ENCODE results near the gene NAV2. TPM values are rescaled to one million over a fixed set of nuclear protein-coding genes. Genes with fewer than 3 reads are reported as not detected.

The NAV2 gene
- total RNA-seq, 1 experiment from 2014 or later, result 46.3 TPM

DNA sequence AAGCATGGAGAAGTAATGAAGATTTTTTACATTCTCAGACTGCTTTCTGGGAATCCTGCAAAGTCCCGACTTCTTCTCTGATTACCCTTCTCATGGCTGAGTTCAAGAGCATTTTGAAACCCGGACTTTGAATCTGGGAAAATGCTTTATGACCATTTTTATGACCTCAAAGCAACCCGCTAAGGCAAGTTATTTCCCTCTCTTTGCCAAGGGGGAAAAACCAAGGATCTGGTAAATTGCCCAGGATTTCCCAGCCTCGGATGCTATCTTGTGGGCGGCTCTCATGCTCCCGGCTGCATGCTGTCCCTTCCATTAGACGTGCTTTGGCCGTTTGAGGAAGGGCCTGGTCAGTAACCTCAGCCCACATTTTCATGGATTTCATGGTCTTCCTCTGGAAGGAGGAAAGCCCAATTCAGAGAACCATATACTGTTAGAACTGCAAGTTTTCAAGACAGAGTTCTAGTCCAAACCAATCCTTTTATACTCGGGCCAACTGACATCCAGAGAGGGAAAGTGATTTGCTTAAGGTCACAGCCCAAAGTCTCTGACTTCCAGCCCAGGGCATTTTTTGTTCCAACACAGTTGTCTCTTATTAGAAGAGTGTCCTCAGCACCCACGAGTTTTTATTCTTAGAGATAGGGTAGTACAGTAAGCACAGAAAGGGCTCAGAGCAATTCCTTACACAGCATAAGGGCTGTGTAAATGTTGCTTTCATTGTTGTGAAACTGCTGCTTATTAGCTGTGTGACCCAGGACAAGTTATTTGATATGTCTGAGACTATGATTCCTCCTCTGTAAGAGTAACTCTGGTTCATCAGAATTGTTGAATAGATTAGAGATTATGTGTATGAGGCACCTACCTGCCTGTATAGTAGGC is 77.4 kb downstream of the NAV2 start:
- no peak overlapping the region for H3K23ac ChIP-seq (ENCODE audit: insufficient read length, low read depth, low read length)
- H2AK5ac ChIP-seq (ENCODE audit: insufficient read length, low read length), result no peak overlapping the region
- H3K27me3 Mint-ChIP-seq (ENCODE audit: low read depth), result no peaks in the 10 kb centered on the region
- no peak for DNase-seq
- no peak overlapping the region for H3K4me2 ChIP-seq (ENCODE audit: insufficient read depth, insufficient read length, low read length)
- no peaks in the 10 kb centered on the region for H3K9me3 Mint-ChIP-seq
- no peak overlapping the region for H4K91ac ChIP-seq (ENCODE audit: insufficient read length, low read depth, low read length)
- no peak overlapping the region for H3K9ac ChIP-seq (ENCODE audit: extremely low read depth, insufficient read length, low read length)
- peaks cover 7% of the 10 kb centered on the region; the same call in 1 of the 2 replicates for H3K79me2 ChIP-seq (ENCODE audit: insufficient read depth, low read length)
- H3K36me3 Mint-ChIP-seq (ENCODE audit: insufficient read depth in 1 of 3, low read depth in 3 of 3), result peaks cover 0 to 9% (median 0%) of the 10 kb centered on the region in 3 experiments; a peak in 3 of 7 replicates
- no peaks in the 10 kb centered on the region for H3K27me3 ChIP-seq (ENCODE audit: insufficient read depth, low read length)
- no peak overlapping the region; a peak in 1 of 7 replicates for H3K27ac Mint-ChIP-seq
- H3K4ac ChIP-seq (ENCODE audit: low read depth, low read length), result no peak overlapping the region
- no peak overlapping the region for H2BK5ac ChIP-seq (ENCODE audit: insufficient read length, low read length)
- no peak overlapping the region for H3T11ph ChIP-seq (ENCODE audit: low read length)
- peaks cover 14% of the 10 kb centered on the region for H3K4me1 ChIP-seq (ENCODE audit: insufficient read depth, low read length)
- no peak overlapping the region for H3K27ac ChIP-seq (ENCODE audit: insufficient read length, low read depth, low read length)
- H4K8ac ChIP-seq (replicated peaks; ENCODE audit: insufficient read length, low read depth, low read length), result no peak overlapping the region
- no peaks in the 10 kb centered on the region for H3K23me2 ChIP-seq (ENCODE audit: insufficient read length, low read depth, low read length, poor library complexity, severe bottlenecking)
- no peaks in the 10 kb centered on the region for H3K79me1 ChIP-seq (ENCODE audit: insufficient read depth, low read depth, low read length, poor library complexity, severe bottlenecking)
- H3K9me3 ChIP-seq (ENCODE audit: control insufficient read depth, low read depth, low read length), result no peaks in the 10 kb centered on the region
- peaks cover 45 to 61% of the 10 kb centered on the region in 2 experiments for H3K4me1 Mint-ChIP-seq
- no peak overlapping the region for H4K5ac ChIP-seq (ENCODE audit: insufficient read length, low read depth, low read length)
- H2BK120ac ChIP-seq (ENCODE audit: low read depth, low read length, poor library complexity, severe bottlenecking), result no peak overlapping the region
- H2AFZ ChIP-seq (ENCODE audit: low read length), result no peak overlapping the region
- WGBS (ENCODE audit: extremely low coverage, insufficient read length, low lambda C conversion rate), result no CpG with 5 or more reads among the region's 10 CpGs
- H3K18ac ChIP-seq (ENCODE audit: insufficient read length, low read depth, low read length), result no peak overlapping the region
- no peak overlapping the region for H3K4me3 Mint-ChIP-seq
- no peak overlapping the region for H2BK12ac ChIP-seq (ENCODE audit: insufficient read length, low read depth, low read length)
- TF ChIP-seq, protein P1, sequence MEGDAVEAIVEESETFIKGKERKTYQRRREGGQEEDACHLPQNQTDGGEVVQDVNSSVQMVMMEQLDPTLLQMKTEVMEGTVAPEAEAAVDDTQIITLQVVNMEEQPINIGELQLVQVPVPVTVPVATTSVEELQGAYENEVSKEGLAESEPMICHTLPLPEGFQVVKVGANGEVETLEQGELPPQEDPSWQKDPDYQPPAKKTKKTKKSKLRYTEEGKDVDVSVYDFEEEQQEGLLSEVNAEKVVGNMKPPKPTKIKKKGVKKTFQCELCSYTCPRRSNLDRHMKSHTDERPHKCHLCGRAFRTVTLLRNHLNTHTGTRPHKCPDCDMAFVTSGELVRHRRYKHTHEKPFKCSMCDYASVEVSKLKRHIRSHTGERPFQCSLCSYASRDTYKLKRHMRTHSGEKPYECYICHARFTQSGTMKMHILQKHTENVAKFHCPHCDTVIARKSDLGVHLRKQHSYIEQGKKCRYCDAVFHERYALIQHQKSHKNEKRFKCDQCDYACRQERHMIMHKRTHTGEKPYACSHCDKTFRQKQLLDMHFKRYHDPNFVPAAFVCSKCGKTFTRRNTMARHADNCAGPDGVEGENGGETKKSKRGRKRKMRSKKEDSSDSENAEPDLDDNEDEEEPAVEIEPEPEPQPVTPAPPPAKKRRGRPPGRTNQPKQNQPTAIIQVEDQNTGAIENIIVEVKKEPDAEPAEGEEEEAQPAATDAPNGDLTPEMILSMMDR (conservative IDR thresholded peaks at IDR 0.05), result no peak
- H2BK15ac ChIP-seq (ENCODE audit: low read depth, low read length), result no peak overlapping the region
- no peak overlapping the region for H3K56ac ChIP-seq (ENCODE audit: insufficient read length, low read depth, low read length)
- no peak overlapping the region for H2BK20ac ChIP-seq (ENCODE audit: low read depth, low read length, poor library complexity, severe bottlenecking)
- no peaks in the 10 kb centered on the region for H4K20me1 ChIP-seq (ENCODE audit: control insufficient read depth, insufficient read depth, insufficient read length)
- no peak overlapping the region for H3K14ac ChIP-seq (ENCODE audit: insufficient read depth, low read length)
